HG02763 (cell line): ENCODE results near the gene DDX60.
"Not testable (repeated sequence)": the region's sequence is repeated elsewhere in the genome, so short reads cannot be mapped to it uniquely, and the experiment has no call there.

Source experiments
- ATAC-seq: cut with Tn5 transposase; IDR thresholded peaks from one replicate; pipeline ENCODE4 v1.9.1; 2021; ENCODE audit warnings: mild to moderate bottlenecking, moderate library complexity; ENCODE audit not compliant: unreplicated experiment

The DDX60 gene, protein sequence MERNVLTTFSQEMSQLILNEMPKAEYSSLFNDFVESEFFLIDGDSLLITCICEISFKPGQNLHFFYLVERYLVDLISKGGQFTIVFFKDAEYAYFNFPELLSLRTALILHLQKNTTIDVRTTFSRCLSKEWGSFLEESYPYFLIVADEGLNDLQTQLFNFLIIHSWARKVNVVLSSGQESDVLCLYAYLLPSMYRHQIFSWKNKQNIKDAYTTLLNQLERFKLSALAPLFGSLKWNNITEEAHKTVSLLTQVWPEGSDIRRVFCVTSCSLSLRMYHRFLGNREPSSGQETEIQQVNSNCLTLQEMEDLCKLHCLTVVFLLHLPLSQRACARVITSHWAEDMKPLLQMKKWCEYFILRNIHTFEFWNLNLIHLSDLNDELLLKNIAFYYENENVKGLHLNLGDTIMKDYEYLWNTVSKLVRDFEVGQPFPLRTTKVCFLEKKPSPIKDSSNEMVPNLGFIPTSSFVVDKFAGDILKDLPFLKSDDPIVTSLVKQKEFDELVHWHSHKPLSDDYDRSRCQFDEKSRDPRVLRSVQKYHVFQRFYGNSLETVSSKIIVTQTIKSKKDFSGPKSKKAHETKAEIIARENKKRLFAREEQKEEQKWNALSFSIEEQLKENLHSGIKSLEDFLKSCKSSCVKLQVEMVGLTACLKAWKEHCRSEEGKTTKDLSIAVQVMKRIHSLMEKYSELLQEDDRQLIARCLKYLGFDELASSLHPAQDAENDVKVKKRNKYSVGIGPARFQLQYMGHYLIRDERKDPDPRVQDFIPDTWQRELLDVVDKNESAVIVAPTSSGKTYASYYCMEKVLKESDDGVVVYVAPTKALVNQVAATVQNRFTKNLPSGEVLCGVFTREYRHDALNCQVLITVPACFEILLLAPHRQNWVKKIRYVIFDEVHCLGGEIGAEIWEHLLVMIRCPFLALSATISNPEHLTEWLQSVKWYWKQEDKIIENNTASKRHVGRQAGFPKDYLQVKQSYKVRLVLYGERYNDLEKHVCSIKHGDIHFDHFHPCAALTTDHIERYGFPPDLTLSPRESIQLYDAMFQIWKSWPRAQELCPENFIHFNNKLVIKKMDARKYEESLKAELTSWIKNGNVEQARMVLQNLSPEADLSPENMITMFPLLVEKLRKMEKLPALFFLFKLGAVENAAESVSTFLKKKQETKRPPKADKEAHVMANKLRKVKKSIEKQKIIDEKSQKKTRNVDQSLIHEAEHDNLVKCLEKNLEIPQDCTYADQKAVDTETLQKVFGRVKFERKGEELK (N-terminal part only)

GRCh38 chr4:168318266-168318895, at the start of gene DDX60:
Gene DDX60, minus strand, starts transcription at chr4:168318752. Its CDS starts 7,493 bp downstream, at chr4:168311259.
- ATAC-seq: peak; percentile 97

DNA sequence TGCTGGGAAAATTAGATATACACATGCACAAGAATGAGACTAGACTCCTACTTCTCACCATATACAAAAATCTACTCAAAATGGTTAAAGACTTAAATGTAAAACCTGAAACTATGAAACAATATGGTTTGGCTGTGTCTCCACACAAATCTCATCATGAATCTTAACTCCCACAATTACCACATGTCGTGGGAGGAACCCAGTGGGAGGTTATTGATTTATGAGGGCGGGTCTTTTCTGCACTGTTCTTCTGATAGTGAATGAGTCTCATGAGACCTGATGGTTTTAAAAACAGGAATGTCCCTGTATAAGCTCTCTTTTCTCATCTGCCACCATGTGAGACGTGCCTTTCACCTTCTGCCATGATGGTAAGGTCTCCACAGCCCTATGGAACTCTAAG, 48.5 kb upstream of the DDX60 start:
- ATAC-seq: no peak

- ATAC-seq: no peak
Measured at GRCh38 chr4:168362025-168362401, 43.5 kb upstream of the DDX60 start.

GRCh38 chr4:168361365-168362024, 42.9 kb upstream of the DDX60 start:
- ATAC-seq: no peak

- ATAC-seq: no peak
Measured at GRCh38 chr4:168360271-168360670, 41.7 kb upstream of the DDX60 start.

DNA sequence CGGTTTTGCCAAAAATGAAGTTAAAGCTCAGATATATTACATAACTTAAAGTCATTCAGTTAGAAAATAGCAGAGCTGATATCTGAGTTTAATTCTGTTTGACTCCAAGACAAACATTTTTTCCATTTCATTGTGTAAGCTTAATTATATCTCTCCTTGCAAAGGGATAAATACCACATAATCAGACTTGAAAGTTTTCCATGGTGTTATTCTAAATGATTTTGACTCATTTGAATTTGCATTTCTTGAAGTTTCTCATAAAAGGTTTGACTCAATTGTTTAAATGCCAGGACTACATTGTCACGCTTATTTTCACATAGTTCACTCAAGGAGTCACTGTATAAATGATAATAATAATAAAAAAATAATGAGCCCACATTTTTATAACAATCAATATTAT, 39.4 kb upstream of the DDX60 start:
- ATAC-seq: no peak

GRCh38 chr4:168353746-168354145, 35.2 kb upstream of the DDX60 start:
- no peak for ATAC-seq

DNA sequence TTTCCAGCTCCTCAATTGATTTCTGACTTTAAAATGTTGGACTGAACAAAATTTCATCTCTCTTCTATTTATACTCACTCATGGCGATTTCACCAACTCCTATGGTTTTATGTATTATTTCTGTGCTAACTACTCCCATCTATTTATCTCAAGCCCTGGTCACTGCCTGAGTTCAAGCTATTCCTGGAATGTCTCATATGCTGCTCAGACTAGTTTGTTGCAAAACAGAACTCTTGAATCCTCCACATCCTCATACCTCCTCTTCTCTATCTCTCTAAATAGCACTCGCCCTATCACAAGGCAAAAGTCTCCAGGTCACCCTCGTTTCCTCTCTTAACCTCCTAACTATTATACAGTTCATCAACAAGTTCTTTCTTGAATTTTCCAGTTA, 19.0 kb upstream of the DDX60 start:
- no peak for ATAC-seq

DNA sequence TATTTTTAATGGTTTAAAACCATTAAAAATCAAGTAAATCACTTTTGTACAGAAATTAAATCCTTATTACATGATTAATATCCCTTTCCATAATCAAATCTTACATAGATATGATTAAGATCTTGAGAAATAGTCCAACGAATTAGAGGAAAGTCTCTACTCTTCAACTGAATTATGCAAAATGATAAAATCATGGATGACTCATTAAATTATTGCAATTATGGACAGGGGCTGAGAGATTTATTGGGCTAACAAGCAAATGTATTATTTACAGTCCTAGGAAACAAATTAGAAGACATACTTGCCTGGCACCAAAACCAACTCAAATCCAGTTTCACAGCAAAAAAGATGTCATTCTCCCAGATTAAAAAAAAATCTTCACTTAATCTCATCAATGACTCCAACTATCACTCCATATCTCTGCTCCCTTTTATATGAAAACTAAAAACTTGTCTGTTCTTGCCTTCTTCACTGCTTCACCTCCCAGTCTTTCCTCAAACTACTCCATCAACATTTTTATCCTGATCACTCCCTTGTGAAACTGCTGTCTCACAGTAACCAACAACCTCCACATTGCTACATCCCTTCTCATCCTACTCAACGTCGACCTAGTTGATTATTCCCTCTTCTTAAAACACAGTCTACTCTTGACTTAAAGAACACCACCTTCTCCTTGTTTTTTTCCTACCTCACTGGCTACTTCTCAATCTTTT, 18.4 kb upstream of the DDX60 start:
- no peak for ATAC-seq

GRCh38 chr4:168335621-168336020, 17.1 kb upstream of the DDX60 start:
- ATAC-seq: no peak

GRCh38 chr4:168334053-168334452, 15.5 kb upstream of the DDX60 start:
- ATAC-seq: no peak

GRCh38 chr4:168330575-168330974, 12.0 kb upstream of the DDX60 start:
- not testable (repeated sequence) for ATAC-seq

GRCh38 chr4:168325591-168325990, 7.0 kb upstream of the DDX60 start:
- ATAC-seq: no peak

GRCh38 chr4:168321006-168321405, 2.5 kb upstream of the DDX60 start:
- no peak for ATAC-seq

GRCh38 chr4:168319486-168320019, 1.0 kb upstream of the DDX60 start:
- no peak for ATAC-seq

- ATAC-seq: no peak
Measured at GRCh38 chr4:168317621-168318020, 931 bp downstream of the DDX60 start.

DNA sequence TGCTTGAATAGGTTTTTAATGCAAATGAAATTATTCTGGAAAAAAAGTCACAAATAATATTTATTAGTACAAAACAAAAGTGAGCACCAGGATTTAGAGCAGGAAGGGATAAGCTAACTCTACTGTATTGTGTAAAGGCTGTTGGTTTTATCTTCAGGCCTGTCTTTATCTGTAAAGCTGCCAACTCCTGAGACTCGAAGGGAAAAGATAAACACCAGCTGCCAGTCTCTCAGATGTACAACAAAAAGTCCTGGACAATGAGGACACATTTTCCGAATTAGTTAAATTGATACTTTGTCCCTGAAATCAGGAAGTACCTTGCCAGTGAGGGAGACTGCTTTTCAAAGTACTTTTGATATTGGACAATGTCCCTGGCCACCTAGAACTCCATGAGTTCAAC, 8.8 kb downstream of the DDX60 start:
- ATAC-seq: no peak

GRCh38 chr4:168308912-168309311, 9.6 kb downstream of the DDX60 start:
- no peak for ATAC-seq

DNA sequence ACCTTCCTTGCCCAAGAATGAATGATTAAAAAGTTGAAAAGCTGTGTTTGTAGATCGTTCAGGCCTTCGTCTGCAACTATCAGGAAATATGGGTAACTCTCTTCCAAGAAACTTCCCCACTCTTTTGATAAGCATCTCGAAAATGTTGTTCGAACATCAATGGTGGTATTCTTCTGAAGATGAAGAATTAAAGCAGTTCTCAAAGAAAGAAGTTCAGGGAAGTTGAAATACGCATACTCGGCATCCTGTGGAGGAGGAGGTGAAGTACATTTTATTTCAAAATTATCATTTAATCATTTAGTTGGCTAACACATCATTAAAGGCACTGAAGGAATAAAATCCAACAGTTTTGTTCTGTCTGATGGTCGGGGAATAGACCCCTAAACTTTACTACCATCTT, 12.1 kb downstream of the DDX60 start:
- ATAC-seq: no peak
